Smooth muscle cell (in vitro differentiated cells): ENCODE data around the gene RASL10B. TPM values are rescaled to one million over a fixed set of nuclear protein-coding genes. Genes with fewer than 3 reads are reported as not detected.

Experiments used
- DNase-seq: peaks from one replicate; lab custom pipeline; 2025; ENCODE audit not compliant: unreplicated experiment; lab: John Stamatoyannopoulos, UW
- H2AFZ ChIP-seq: fragments of 200-600 bp; sonication (generic); 2 replicates; pipeline ENCODE4 v1.6.0; 2016; ENCODE audit warnings: antibody characterized with exemption, low read depth, mild to moderate bottlenecking
- H3F3A ChIP-seq: fragments of 200-600 bp; sonication (generic); 2 replicates; pipeline ENCODE4 v1.6.0; 2017; ENCODE audit warnings: antibody characterized with exemption, low read depth
- H3K27ac ChIP-seq: fragments of 200-600 bp; sonication (generic); 2 replicates; pipeline ENCODE4 v1.5.1; 2016; ENCODE audit warnings: low read depth, mild to moderate bottlenecking
- H3K27me3 ChIP-seq: fragments of 200-600 bp; sonication (generic); 2 replicates; pipeline ENCODE4 v1.6.1; 2016; ENCODE audit warnings: low read depth, mild to moderate bottlenecking
- H3K36me3 ChIP-seq: fragments of 200-600 bp; sonication (generic); 2 replicates; pipeline ENCODE4 v1.5.1; 2016; ENCODE audit warnings: low read depth
- H3K4me1 ChIP-seq: fragments of 200-600 bp; sonication (generic); 2 replicates; pipeline ENCODE4 v1.5.1; 2016; ENCODE audit warnings: low read depth
- H3K4me2 ChIP-seq: fragments of 200-600 bp; sonication (generic); 2 replicates; pipeline ENCODE4 v1.6.0; 2016; ENCODE audit warnings: mild to moderate bottlenecking
- H3K4me3 ChIP-seq: fragments of 200-600 bp; sonication (generic); 2 replicates; pipeline ENCODE4 v1.5.1; 2016; ENCODE audit warnings: mild to moderate bottlenecking
- H3K79me2 ChIP-seq: fragments of 200-600 bp; sonication (generic); 2 replicates; pipeline ENCODE4 v1.6.0; 2016; ENCODE audit warnings: low read depth, mild to moderate bottlenecking
- H3K9ac ChIP-seq: fragments of 200-600 bp; sonication (generic); 2 replicates; pipeline ENCODE4 v1.6.0; 2016; ENCODE audit warnings: low read depth
- H3K9me3 ChIP-seq: fragments of 200-600 bp; sonication (generic); replicated peaks from 2 replicates; pipeline ENCODE4 v1.5.1; 2016; ENCODE audit warnings: low read depth
- H4K20me1 ChIP-seq: fragments of 200-600 bp; sonication (generic); 2 replicates; pipeline ENCODE4 v1.6.0; 2016; ENCODE audit warnings: low read depth
- WGBS: methylation state at CpG from one replicate; pipeline ENCODE4 v1.1.7; 2016; ENCODE audit warnings: low lambda C conversion rate; 5-methylcytosine and 5-hydroxymethylcytosine counted together
- polyA plus RNA-seq: library from polyadenylated mRNA; unstranded; fragments of >200 nt; fragmentation: Nextera tagmentation; extraction: Ambion mirVana; gene quantifications from 2 replicates; pipeline ENCODE4 v1.2.1, GENCODE V29; 2016
- total RNA-seq: library from RNA; depleted of rRNA; stranded (reverse); fragments of >200 nt; gene quantifications from 2 replicates; pipeline ENCODE4 v1.2.3, GENCODE V29; 2014
- TF ChIP-seq, protein P1 (sequence below): fragments of 200-600 bp; sonication (generic); IDR thresholded peaks from 2 replicates; pipeline ENCODE4 v1.5.1; 2017; ENCODE audit warnings: borderline replicate concordance, mild to moderate bottlenecking, antibody characterized with exemption; ENCODE audit not compliant: insufficient read depth, poor library complexity, severe bottlenecking

RASL10B gene
- total and polyA plus RNA-seq, 2 experiments from 2014 or later = 8.2 to 18.6 TPM

DNA sequence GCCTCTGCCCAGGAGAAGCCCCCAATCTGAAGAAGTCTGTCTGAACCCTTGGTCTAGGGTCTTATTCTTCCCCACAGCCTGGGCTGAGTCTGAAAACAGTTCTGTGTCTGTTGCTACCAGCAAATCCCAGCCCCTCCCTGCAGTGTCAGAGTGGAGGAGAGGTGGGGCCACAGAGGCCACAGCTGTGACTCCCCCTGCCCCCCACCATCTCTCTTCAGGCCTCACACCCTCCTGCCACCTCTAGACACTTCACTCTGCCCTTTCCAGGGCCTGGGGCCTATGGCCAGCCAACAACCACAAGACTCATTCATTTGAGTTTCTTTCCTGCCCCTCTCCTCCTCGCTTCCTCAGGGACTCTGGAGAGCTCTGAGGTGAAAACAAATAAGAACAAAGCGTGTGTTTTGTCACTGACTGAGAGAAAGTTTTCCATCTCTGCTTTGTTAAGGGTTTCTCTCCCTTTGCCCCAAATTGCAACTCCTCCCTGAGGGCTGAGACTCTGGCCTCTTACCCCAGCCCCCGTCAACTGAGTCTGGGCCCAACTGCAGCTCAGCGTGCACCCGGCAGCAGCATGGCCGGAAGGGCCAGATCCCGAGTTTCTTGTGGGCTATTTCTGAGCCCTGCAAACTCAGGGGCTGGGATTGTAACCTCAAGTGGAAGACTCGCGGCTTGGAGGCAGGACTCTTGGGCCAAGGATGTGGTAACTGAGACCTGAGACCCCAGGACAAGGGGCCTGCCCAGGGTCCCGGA, 42.4 kb downstream of the RASL10B start:
- H3K9ac ChIP-seq = no peak overlapping the region
- WGBS = 67% methylated on average over 10 of the region's 10 CpGs
- H3K4me2 ChIP-seq = peak overlapping the region; percentile 8

DNA sequence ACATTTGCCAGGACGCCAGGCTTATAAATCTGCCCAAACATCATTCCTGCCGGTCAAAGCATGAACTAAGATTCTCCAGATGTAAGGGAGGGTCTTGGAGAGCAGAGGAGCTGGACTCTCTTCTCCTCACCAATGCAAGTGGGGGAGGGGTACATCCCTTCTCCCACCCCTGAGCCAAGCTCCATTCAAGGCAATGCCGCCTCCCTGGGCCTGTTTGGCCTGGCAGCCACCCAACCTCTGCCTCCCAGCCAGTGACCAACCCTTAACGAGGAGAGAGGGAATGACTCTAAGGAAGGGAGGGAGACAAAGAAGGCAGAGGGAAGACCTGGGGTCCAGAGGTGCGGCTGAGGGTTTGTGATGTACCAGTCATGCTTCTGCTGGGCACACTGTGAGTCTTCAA, 43.1 kb downstream of the RASL10B start:
- WGBS = 39% methylated on average over 5 of the region's 5 CpGs
- DNase-seq = no peak
- H3K9me3 ChIP-seq = no peaks in the 10 kb centered on the region

More for the DNA sequence above, 42.4 kb downstream of the RASL10B start:
- H2AFZ ChIP-seq = peak overlapping the region; percentile 43
- H3F3A ChIP-seq = peaks cover 22% of the 10 kb centered on the region
- peaks cover 25% of the 10 kb centered on the region for H3K4me1 ChIP-seq
- no peaks in the 10 kb centered on the region for H3K9me3 ChIP-seq
- no peaks in the 10 kb centered on the region for H3K36me3 ChIP-seq
- no peaks in the 10 kb centered on the region for H4K20me1 ChIP-seq
- H3K4me3 ChIP-seq = no peak overlapping the region
- H3K27ac ChIP-seq = peak overlapping the region; percentile 35
- no peaks in the 10 kb centered on the region for H3K79me2 ChIP-seq
- H3K27me3 ChIP-seq = no peaks in the 10 kb centered on the region
- TF ChIP-seq, protein P1, sequence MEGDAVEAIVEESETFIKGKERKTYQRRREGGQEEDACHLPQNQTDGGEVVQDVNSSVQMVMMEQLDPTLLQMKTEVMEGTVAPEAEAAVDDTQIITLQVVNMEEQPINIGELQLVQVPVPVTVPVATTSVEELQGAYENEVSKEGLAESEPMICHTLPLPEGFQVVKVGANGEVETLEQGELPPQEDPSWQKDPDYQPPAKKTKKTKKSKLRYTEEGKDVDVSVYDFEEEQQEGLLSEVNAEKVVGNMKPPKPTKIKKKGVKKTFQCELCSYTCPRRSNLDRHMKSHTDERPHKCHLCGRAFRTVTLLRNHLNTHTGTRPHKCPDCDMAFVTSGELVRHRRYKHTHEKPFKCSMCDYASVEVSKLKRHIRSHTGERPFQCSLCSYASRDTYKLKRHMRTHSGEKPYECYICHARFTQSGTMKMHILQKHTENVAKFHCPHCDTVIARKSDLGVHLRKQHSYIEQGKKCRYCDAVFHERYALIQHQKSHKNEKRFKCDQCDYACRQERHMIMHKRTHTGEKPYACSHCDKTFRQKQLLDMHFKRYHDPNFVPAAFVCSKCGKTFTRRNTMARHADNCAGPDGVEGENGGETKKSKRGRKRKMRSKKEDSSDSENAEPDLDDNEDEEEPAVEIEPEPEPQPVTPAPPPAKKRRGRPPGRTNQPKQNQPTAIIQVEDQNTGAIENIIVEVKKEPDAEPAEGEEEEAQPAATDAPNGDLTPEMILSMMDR = no peak
- no peak for DNase-seq

DNA sequence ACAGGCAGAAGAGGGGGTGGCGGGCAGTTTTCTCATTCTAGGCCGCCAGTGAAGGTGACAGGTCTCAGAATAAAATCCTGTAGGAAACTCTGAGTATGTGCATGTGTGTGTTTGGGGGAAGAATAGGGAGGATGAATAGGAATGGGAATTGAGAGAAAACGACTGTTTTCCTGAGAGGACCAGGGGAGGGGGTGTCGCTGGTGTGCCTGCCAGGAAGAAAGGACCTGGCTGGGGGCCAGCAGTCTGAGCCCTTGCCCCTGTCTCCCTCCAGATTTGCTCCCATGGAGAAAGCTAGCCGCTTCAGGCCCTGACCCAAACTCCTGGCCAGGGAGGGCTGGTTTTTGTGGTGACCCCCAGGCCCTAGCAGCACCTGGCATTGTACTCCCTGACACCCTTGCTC, 43.6 kb downstream of the RASL10B start:
- no peaks in the 10 kb centered on the region for H3K79me2 ChIP-seq
- H3K36me3 ChIP-seq = no peaks in the 10 kb centered on the region
- TF ChIP-seq, protein P1 = no peak
- H3K4me2 ChIP-seq = peak overlapping the region; percentile 8
- H3F3A ChIP-seq = peaks cover 27% of the 10 kb centered on the region
- peaks cover 25% of the 10 kb centered on the region for H3K4me1 ChIP-seq
- no peaks in the 10 kb centered on the region for H4K20me1 ChIP-seq
- no peak overlapping the region for H3K4me3 ChIP-seq
- H2AFZ ChIP-seq = no peak overlapping the region
- no peak overlapping the region for H3K27ac ChIP-seq
- no peak for DNase-seq
- no peak overlapping the region for H3K9ac ChIP-seq
- H3K9me3 ChIP-seq = no peaks in the 10 kb centered on the region
- 90% methylated on average over 5 of the region's 5 CpGs for WGBS
- H3K27me3 ChIP-seq = no peaks in the 10 kb centered on the region

More for the DNA sequence above, 43.1 kb downstream of the RASL10B start:
- TF ChIP-seq, protein P1 = no peak
- Histone ChIP-seq H4K20me1 (no peaks in the 10 kb centered on the region), H3K27me3 (no peaks in the 10 kb centered on the region), H3K4me2 (peak overlapping the region; percentile 8), H3K79me2 (no peaks in the 10 kb centered on the region), H3K4me3 (no peak overlapping the region), H3K27ac (no peak overlapping the region), H2AFZ (no peak overlapping the region), H3K9ac (no peak overlapping the region), H3K36me3 (no peaks in the 10 kb centered on the region), H3K4me1 (peaks cover 25% of the 10 kb centered on the region), H3F3A (peaks cover 27% of the 10 kb centered on the region)

DNA sequence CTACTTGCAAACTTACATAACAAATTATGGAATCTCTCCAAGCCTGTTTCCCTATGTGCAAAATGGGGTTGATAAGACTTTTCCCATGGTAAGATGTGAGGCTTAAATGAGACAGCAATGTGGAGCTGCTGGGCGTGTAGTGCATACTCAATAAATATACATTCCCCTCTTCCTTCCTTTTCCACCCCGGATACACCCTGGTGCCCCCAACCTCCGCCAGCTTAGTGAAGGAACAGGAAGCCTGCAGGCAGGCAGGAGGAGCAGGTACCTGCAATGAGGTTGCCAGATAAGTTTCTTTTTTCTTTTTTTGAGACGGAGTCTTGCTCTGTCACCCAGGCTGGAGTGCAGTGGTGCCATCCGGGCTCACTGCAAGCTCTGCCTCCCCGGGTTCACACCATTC, 44.1 kb downstream of the RASL10B start:
- peak overlapping the region; percentile 8 for H3K4me2 ChIP-seq
- no peak for DNase-seq
- 80% methylated on average over 6 of the region's 6 CpGs for WGBS
- H3K27ac ChIP-seq = no peak overlapping the region
- H3K9me3 ChIP-seq = no peaks in the 10 kb centered on the region
- H3K79me2 ChIP-seq = no peaks in the 10 kb centered on the region
- H3F3A ChIP-seq = peaks cover 27% of the 10 kb centered on the region
- no peak overlapping the region for H3K9ac ChIP-seq
- no peaks in the 10 kb centered on the region for H4K20me1 ChIP-seq
- H3K27me3 ChIP-seq = no peaks in the 10 kb centered on the region
- peaks cover 25% of the 10 kb centered on the region for H3K4me1 ChIP-seq
- TF ChIP-seq, protein P1 = no peak
- no peak overlapping the region for H3K4me3 ChIP-seq
- H3K36me3 ChIP-seq = no peaks in the 10 kb centered on the region
- no peak overlapping the region for H2AFZ ChIP-seq
